OCI-LY1 (cell line): ENCODE results near the gene BAIAP2L2.

Experiments used
- H2AFZ ChIP-seq: fragments of 200-600 bp; sonication (generic), shearing (Covaris generic); 2 replicates; pipeline ENCODE4 v1.6.0; 2014; ENCODE audit warnings: antibody characterized with exemption, mild to moderate bottlenecking, low read length
- H3F3A ChIP-seq: fragments of 200-600 bp; sonication (generic), shearing (Covaris generic); 2 replicates; pipeline ENCODE4 v1.6.0; 2014; ENCODE audit warnings: mild to moderate bottlenecking, antibody characterized with exemption, low read length, moderate library complexity; ENCODE audit not compliant: insufficient read depth
- H3K27ac ChIP-seq: fragments of 200-600 bp; sonication (generic); 2 replicates; pipeline ENCODE4 v1.5.1; 2014; ENCODE audit warnings: low read length, mixed run types, mild to moderate bottlenecking, low read depth; ENCODE audit not compliant: poor library complexity, severe bottlenecking
- H3K27me3 ChIP-seq: fragments of 200-600 bp; sonication (generic); 2 replicates; pipeline ENCODE4 v1.6.0; 2014; ENCODE audit warnings: antibody characterized with exemption, mild to moderate bottlenecking, low read length, moderate library complexity; ENCODE audit not compliant: insufficient read depth
- H3K36me3 ChIP-seq: fragments of 200-600 bp; sonication (generic); 2 replicates; pipeline ENCODE4 v1.6.1; 2014; ENCODE audit warnings: mild to moderate bottlenecking, antibody characterized with exemption, low read length, moderate library complexity, mixed read lengths; ENCODE audit not compliant: insufficient read depth
- H3K4me1 ChIP-seq: fragments of 200-600 bp; sonication (generic); 2 replicates; pipeline ENCODE4 v1.5.1; 2014; ENCODE audit warnings: mild to moderate bottlenecking, low read length, moderate library complexity; ENCODE audit not compliant: insufficient read depth, severe bottlenecking
- H3K4me2 ChIP-seq: fragments of 200-600 bp; sonication (generic), shearing (Covaris generic); 2 replicates; pipeline ENCODE4 v1.6.1; 2014; ENCODE audit warnings: low read length
- H3K4me3 ChIP-seq: fragments of 200-600 bp; sonication (generic); 2 replicates; pipeline ENCODE4 v1.5.1; 2014; ENCODE audit warnings: low read length, low read depth, mild to moderate bottlenecking, mixed read lengths; ENCODE audit not compliant: poor library complexity, severe bottlenecking
- H3K79me2 ChIP-seq: fragments of 200-600 bp; shearing (Covaris generic); 2 replicates; pipeline ENCODE4 v1.6.1; 2016; ENCODE audit warnings: mixed run types, low read length, mixed read lengths; ENCODE audit not compliant: insufficient read depth
- H3K9ac ChIP-seq: fragments of 200-600 bp; sonication (generic), shearing (Covaris generic); 2 replicates; pipeline ENCODE4 v1.6.1; 2014; ENCODE audit warnings: mild to moderate bottlenecking, low read length, mixed read lengths
- H3K9me2 ChIP-seq: fragments of 200-600 bp; sonication (generic), shearing (Covaris generic); 2 replicates; pipeline ENCODE4 v1.6.1; 2014; ENCODE audit warnings: low read depth, mild to moderate bottlenecking, low read length, mixed read lengths
- H3K9me3 ChIP-seq: fragments of 200-600 bp; shearing (Covaris generic); 2 replicates; pipeline ENCODE4 v1.6.1; 2014; ENCODE audit warnings: low read length, mixed read lengths
- H4K20me1 ChIP-seq: fragments of 200-600 bp; sonication (generic), shearing (Covaris generic); 2 replicates; pipeline ENCODE4 v1.6.0; 2016; ENCODE audit warnings: mild to moderate bottlenecking, low read length; ENCODE audit not compliant: insufficient read depth
- CTCF ChIP-seq: fragments of 200-600 bp; sonication (generic), shearing (Covaris generic); IDR thresholded peaks from 2 replicates; pipeline ENCODE4 v1.5.1; 2017; ENCODE audit warnings: mild to moderate bottlenecking, antibody characterized with exemption, low read length, moderate library complexity, mixed read lengths
- EZH2 ChIP-seq: fragments of 200-600 bp; sonication (generic), shearing (Covaris generic); IDR thresholded peaks from 2 replicates; pipeline ENCODE4 v1.8.0; 2017; ENCODE audit warnings: borderline replicate concordance, mixed run types, mild to moderate bottlenecking, antibody characterized with exemption, low read length, moderate library complexity, mixed read lengths

Gene BAIAP2L2

GRCh38 chr22:38082986-38083710 is 27.3 kb downstream of the BAIAP2L2 start:
- H3K27ac ChIP-seq: no peak overlapping the region
- H3K79me2 ChIP-seq: no peaks in the 10 kb centered on the region
- H3K36me3 ChIP-seq: no peaks in the 10 kb centered on the region
- TF ChIP-seq EZH2 (no peak), CTCF (no peak)
- H3F3A ChIP-seq: no peaks in the 10 kb centered on the region
- no peaks in the 10 kb centered on the region for H3K9me3 ChIP-seq
- H3K9me2 ChIP-seq: no peaks in the 10 kb centered on the region
- 0 out of 2 replicates have a peak, but pooled peaks cover 3% of the 10 kb centered on the region for H3K27me3 ChIP-seq
- H4K20me1 ChIP-seq: no peaks in the 10 kb centered on the region
- no peak overlapping the region for H2AFZ ChIP-seq
- no peaks in the 10 kb centered on the region for H3K4me1 ChIP-seq
- H3K4me3 ChIP-seq: no peak overlapping the region
- no peak overlapping the region for H3K9ac ChIP-seq
- H3K4me2 ChIP-seq: no peak overlapping the region

GRCh38 chr22:38081941-38082828 is 28.3 kb downstream of the BAIAP2L2 start:
- no peak overlapping the region for H3K4me3 ChIP-seq

GRCh38 chr22:38081636-38081940 is 28.9 kb downstream of the BAIAP2L2 start:
- H3F3A ChIP-seq: no peaks in the 10 kb centered on the region
- H3K27ac ChIP-seq: no peak overlapping the region
- no peaks in the 10 kb centered on the region for H3K9me2 ChIP-seq
- H3K79me2 ChIP-seq: no peaks in the 10 kb centered on the region
- no peaks in the 10 kb centered on the region for H3K9me3 ChIP-seq
- no peak overlapping the region for H3K9ac ChIP-seq
- no peaks in the 10 kb centered on the region for H3K36me3 ChIP-seq
- no peak overlapping the region for H3K4me3 ChIP-seq
- no peaks in the 10 kb centered on the region for H3K4me1 ChIP-seq
- H3K27me3 ChIP-seq: 0 out of 2 replicates have a peak, but pooled peaks cover 3% of the 10 kb centered on the region
- H4K20me1 ChIP-seq: no peaks in the 10 kb centered on the region
- H2AFZ ChIP-seq: no peak overlapping the region
- no peak for TF ChIP-seq CTCF
- H3K4me2 ChIP-seq: no peak overlapping the region

More at GRCh38 chr22:38081941-38082828, 28.3 kb downstream of the BAIAP2L2 start:
- H3F3A ChIP-seq: no peaks in the 10 kb centered on the region
- H3K9me2 ChIP-seq: no peaks in the 10 kb centered on the region
- H3K27me3 ChIP-seq: 0 out of 2 replicates have a peak, but pooled peaks cover 3% of the 10 kb centered on the region
- H3K9me3 ChIP-seq: no peaks in the 10 kb centered on the region
- H3K4me1 ChIP-seq: no peaks in the 10 kb centered on the region
- no peaks in the 10 kb centered on the region for H3K36me3 ChIP-seq
- H3K79me2 ChIP-seq: no peaks in the 10 kb centered on the region
- no peaks in the 10 kb centered on the region for H4K20me1 ChIP-seq
- H3K4me2 ChIP-seq: no peak overlapping the region
- H3K27ac ChIP-seq: no peak overlapping the region
- no peak overlapping the region for H3K9ac ChIP-seq
- H2AFZ ChIP-seq: no peak overlapping the region
- TF ChIP-seq EZH2 (no peak), CTCF (no peak)
